ENCODE measurements around the gene ZNF157. TPM values are rescaled to one million over a fixed set of nuclear protein-coding genes. Genes with fewer than 3 reads are reported as not detected.

ZNF157 gene
- under 1 TPM; 0.28 to 0.48 TPM for total RNA-seq

GRCh38 chrX:47370278-47370677 lies at the start of gene ZNF157:
TSS of gene ZNF157 (plus strand) at chrX:47370578. CDS start at chrX:47370669, 91 bp downstream.

Other genes with a start within 250 kb of the ZNF157 start
- gene NDUFB11, start 225.9 kb upstream of the ZNF157 start, total RNA-seq, result 10 to 100 TPM; 94.9 to 98.3 TPM
- gene RBM10, start 225.4 kb upstream of the ZNF157 start, total RNA-seq, result 10 to 100 TPM; 52.3 to 55.5 TPM
- gene UBA1, start 176.7 kb upstream of the ZNF157 start, total RNA-seq, result 100 to 1,000 TPM; 165 TPM
- 10 to 100 TPM; 54.7 to 56.0 TPM for gene CDK16, start 151.9 kb upstream of the ZNF157 start, total RNA-seq
- 10 to 100 TPM; 30.5 to 31.8 TPM for gene USP11, start 137.6 kb upstream of the ZNF157 start, total RNA-seq
- 10 to 100 TPM; 13.4 to 14.4 TPM for gene ZNF41, start 112.6 kb downstream of the ZNF157 start, total RNA-seq
- gene ARAF, start 190.6 kb downstream of the ZNF157 start, total RNA-seq, result 10 to 100 TPM; 71.6 to 84.7 TPM
- gene TIMP1, start 211.9 kb downstream of the ZNF157 start, total RNA-seq, result 100 to 1,000 TPM; 127 to 129 TPM
- gene SYN1, start 249.3 kb downstream of the ZNF157 start, total RNA-seq, result under 1 TPM; 0.72 to 0.88 TPM